ENCODE results near the gene NEUROD6.

Gene NEUROD6

DNA sequence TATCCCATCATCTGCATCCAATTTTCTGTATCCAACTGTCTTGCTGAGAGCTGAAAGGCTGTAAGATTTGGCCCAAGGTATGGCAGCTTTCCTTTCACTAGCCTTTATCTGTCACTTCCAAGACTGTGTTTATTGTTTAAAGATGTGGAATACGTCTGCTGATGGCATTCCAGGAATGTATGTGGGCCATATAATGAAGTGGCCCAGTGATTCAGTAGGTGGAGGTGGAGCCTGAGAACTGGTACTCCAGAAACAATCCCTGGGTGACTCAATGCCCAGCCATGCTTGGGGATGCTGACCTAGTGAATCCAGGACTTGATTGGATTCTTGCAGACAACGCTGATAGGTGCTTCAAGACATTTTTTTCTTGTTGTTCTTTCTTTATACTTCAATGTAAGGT is 13.5 kb downstream of the NEUROD6 start:
- no peak for DNase-seq

DNA sequence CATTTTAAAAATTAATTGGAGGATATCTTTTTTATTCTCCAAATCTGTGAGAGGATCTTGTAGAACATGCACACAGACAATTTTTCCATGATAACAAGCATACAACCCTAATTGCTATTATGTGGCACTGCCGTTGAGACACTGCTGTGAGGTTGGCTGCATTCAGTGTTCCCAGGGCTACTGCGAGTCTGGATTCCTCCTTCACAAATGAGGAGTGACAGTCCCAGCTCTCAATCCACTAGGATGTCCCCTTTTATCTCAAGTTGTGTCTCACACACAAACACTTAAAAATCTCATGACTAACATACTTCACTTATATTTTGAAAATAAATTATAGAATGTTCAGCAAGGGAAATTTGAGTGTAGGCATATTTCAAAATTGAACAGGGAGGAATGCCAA is 14.1 kb downstream of the NEUROD6 start:
- DNase-seq = no peak

DNA sequence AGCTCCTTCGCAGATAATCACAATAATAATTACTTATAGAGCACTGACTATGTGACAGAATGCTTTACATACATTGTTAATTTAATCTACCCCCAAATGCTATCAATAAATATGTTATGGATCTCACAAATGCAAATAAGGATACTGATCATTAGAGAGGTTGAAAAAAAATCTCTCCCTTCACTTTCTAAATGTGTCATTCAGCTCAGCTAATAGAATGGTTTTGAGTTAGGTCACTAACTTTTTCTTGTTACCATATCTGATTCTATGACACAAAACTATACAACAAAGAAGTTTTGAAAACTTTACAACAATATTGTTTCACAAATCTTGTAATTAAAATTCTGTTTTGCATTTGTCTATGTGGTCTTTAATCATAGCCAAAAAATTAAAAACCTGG is 17.4 kb downstream of the NEUROD6 start:
- no peak for DNase-seq

DNA sequence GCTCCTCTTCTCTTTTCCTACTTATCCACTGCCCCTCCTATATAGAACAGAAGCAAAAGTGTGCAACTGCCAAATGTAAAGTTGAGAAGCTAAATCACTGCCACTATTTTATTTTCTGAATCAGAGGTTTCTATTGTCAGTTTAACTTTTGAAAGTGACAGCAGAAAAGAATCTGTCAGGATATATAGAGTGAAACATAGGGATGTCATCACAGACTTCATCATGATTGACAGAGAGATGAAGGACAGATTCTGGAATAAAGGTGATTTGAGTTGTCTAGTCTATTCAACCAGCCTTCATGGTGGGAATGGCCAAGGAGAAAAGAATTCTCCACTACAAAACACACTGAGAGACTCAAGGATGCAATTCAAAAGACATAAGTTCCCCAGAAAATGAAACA is 19.9 kb downstream of the NEUROD6 start:
- DNase-seq = no peak

DNA sequence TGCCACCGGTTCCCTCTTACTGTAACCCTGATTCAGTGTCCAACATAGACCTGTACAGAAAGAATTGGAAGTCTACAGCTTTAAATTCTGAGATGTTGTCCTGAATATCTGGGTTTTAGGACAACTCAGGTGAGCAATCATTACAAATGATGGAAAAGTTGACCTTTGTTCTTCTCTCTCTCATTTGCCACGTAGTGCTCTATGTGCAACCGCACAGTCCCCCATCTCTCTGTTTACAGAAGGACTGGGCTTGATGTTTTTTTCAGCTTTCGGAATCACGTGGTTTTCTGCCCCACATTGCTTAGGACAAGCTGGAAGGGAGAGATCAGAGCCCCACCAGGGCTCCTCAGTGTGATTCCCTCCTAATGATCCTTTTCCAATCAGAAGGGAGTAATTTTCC is 22.2 kb downstream of the NEUROD6 start:
- DNase-seq = no peak

DNA sequence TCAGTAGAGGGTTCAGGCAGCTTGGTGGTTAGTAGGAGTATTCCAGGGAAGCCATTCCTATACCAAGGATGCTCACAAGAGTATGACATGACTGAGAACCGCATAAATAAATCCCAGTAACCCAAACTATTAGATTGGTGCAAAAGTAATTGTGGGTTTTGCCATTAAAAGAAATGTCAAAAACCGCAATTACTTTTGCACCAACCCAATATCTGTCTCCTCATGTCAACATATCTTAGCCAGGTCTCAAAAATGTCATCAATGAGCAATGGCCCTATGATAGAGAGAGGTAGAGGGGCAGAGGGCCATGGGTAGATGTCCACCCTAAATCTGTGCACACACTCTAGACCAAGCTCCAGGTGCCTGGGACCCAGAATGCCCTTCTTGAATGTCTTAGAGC is 23.6 kb downstream of the NEUROD6 start:
- no peak for DNase-seq

DNA sequence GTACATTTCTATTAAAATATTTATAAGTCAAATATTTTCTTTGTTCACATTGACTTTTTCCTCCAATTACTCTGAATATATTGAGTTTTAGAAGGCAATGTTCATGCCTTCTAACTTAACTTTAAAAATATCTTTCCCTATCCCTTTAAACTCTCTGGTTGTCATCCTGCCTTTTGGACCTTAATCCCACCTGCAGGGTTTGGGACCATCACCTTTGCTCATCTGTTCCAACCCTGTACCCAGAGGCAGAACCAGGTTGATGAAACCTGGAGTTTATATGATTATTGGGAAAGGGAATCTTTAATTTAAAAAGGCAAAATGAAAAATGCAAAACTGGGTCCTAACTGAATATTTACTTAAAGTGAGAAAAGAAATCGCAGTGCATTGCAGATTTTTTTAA is 24.8 kb downstream of the NEUROD6 start:
- DNase-seq = no peak

DNA sequence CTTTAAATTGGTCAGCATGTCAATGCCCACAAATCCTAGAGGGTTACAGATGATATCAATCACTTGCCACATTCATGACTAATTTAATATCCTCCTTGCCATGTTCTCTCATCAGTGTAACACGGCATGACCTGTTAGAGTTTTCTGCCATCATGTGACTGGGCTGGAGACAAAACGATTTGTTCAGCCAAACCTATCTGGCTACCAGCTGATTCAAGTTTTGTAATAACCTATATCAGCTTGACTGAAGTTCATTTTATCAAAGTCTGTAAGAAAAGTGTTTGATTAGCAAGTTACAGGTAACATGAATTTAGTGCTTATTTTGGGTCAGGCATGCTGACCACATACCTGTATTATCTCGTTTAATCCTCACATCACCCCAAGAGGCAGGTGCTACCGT is 25.7 kb downstream of the NEUROD6 start:
- DNase-seq = no peak

DNA sequence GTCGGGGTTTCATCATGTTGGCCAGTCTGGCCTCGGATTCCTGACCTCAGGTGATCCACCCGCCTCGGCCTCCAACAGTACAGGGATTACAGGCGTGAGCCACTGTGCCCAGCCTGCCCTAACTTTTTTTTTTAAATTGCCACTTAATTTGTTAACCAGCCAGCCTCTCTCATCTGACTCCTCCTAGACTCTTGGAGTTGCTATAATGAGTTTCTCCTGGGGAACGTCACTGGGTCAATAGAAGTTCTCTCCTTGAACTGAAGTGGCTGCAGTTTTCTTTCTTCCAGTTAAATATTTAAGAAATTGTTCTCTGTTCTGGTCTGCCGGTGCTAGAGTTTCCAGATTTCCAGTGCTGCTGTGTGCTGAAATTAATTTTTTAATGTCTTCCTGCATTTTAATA is 27.6 kb downstream of the NEUROD6 start:
- no peak for DNase-seq

DNA sequence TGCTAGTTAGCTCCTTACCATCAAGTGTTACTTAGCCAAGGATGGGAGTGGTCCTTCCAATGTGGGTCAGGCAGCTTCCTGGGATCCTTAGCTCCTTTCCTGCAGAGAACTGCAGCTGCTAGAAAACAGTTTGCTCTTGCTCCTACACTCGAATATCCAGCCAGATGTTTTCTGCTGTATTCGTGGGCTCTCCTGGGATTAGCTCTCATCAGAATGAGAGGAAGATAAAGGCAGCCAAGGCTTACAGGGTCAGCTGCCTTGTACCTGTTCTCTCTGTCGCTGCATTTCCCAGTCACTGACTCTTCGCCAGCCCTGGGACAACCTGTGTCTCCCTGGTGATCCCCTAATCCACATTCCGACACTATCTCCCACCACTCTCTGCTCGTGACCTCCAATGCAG is 29.0 kb downstream of the NEUROD6 start:
- DNase-seq = peak; percentile 48

DNA sequence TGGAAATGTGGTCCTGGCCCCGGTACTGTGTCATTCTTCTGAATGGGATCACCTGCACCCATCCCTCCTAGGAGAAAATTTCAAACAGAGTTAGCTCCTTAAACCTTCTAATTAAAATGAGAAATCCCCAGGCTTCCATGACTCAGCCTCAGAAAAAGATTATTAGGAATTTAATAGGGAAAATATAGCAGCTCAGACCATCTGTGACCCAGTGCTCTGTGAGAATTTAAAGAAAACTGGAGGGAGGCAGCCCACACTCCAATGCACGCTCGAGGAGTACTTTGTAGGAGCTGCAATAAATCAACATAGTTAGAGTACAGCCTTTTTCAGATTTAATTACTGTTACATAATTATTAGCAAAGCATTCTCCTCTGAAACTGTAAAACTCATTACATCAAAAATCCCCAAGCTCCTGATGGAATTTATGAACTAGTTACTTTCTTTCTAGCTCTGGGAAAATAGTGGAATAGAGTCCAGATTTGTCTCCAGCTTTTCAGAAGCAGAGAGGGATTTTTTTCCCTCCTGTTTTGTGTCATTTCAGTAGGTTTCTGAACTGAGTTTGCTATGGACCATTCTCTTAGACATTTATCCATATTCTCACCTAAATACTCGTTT is 30.1 kb downstream of the NEUROD6 start:
- no peak for DNase-seq

DNA sequence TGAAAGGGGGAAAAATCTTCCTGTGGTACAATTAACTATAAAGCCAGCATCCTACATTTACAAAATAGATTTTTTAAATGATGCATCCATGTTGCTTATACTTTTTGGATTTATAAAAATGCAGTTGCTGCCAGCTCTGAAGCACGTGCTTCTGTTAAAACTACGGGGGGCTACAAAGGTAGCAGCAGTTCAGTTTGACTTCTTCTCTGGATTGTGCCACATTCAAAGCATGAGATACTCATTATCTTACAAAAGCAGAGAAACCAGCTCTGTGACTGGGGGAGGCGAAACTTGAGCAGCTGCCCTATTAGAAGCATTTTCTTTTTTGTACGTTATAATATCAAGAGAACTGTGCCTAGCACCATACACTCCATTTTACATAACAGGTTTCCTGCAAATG is 31.1 kb downstream of the NEUROD6 start:
- no peak for DNase-seq

DNA sequence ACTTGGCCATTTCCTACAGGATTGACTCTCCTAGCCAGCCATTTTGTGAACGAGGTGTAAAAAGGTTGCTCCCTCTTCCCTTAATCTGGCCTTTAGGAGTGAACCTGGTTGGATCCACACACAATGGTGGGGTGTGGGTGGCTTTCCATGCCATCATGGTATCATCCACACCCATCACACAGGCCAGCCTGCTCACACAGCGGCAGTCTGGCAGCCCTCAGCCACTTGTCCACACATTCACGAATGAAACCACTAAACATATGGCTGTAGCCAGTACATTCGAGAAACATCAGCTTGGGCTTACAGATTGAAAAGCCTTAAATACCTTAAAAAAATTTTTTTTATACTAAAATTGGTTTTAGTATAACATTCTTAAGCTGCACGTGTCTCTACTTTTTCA is 31.9 kb downstream of the NEUROD6 start:
- DNase-seq = no peak

DNA sequence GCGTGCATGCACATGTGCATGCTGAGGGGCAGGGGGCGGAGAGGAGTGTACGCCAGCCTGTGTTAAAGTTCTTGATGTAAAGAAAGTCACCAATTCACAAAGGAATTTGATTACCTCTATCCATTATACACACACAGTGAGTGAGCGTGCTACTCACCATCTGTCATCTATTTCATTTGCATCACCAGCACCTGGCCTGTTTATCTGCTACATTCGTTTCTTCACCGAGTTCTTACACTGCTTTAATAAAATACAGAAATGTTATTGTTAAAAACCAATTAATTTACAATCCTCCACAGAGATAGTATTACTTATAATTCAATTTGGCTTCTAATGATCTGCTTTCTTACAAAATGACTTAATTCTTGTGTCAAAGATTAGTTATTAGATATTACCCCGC is 32.6 kb downstream of the NEUROD6 start:
- DNase-seq = no peak

DNA sequence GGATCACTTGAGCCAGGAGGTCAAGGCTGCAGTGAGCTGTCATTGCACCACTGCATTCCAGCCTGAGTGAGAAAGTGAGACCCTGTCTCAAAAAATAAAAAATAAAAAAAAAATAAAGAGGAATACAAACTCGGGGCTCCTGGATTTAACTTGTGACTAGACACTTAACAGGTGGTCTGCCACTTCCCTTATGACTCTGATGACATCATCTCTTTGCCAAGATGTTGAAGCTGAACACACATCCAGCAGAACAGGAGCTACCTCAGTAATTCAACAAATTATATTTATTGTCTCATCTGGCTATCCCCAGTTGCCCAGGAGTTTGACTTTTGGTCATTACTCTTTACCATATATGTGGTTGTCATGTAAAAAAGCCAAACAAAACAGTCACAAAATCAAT is 35.3 kb downstream of the NEUROD6 start:
- DNase-seq = no peak

DNA sequence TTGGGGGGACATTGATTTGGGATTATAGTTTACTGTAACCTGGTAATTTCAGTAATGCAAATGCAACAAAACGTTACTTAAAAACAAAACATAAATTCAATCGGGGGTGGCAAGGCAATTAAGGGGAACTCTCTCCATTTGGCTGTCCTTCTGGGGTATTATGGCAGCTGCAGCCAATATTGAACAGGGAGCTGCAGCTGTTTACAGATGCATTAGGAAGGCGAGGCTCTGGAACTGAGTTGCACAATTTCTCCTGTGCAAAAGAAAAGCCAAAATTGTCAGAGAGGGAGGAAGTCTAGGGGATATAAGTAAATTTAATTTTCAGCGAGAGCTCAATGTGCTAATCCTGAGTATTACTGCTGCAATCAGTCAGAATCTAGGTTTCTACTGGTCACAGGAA is 36.1 kb downstream of the NEUROD6 start:
- no peak for DNase-seq

DNA sequence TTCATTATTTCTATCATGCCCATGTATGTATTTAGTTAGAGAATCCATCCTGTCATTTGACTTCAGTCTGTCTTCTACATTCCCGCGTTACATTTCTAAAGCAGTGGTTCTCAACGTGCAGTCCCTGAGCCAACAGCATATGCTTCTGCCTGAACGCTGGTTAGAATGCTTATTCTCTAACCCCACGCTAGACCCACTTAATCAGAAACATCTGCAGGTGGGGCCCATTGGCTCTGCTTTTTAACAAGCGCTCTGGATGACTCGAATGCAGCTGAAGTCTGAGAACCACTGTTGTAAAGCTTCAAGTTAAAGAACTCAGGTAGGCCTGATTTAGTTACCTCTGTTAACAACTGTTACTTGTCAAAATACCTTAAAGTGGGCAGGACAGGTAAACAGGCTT is 38.2 kb downstream of the NEUROD6 start:
- DNase-seq = peak; percentile 64

DNA sequence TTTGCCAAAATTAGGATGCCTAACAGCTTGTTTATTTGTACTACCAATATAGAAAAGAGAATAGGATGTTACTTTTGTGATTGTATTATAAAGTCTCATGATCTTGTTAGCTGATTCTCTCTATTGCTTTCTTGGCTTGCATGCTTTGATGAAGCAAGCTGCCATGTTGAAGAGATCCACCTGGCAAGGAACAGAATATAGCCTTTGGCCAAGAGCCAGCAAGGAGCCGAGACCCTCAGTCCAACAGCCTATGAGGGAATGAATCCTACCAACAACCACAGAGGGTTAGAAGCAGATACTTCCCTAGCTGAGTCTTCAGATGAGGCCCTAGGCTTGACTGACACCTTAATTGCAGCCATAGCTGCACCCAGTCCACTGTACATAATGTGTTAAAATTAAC is 41.2 kb downstream of the NEUROD6 start:
- DNase-seq = no peak

DNA sequence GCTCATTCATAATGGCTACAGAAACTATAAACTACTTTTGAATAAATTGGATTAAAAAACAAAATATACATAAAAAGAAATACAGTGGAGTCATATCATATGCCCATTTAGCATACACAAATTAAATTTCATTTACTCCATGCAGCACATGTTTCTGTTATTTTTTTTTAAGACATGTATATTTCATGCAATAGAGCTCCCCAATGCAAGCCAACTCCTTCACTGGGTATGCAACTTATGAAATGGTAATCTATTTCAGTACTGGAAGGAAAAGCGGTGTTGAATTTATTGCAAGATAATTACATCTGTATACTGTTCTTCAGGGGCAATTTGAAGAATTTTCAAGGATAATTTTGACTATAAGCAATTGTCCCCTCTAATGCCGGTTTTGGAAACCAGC is 49.9 kb downstream of the NEUROD6 start:
- no peak for DNase-seq

All from right hindlimb (tissue), 1 donor.